KOPT-K1 (cell line): ENCODE measurements around the gene SKAP1.
"Not testable (repeated sequence)": the region's sequence is repeated elsewhere in the genome, so short reads cannot be mapped to it uniquely, and the experiment has no call there.

Experiments used
- H3K27ac ChIP-seq: fragments of 200-600 bp; sonication (generic); 2 replicates; pipeline ENCODE4 v1.5.1; 2016; ENCODE audit warnings: antibody characterized with exemption, mild to moderate bottlenecking, low read depth, low read length; ENCODE audit not compliant: poor library complexity, severe bottlenecking
- H3K36me3 ChIP-seq: fragments of 200-600 bp; sonication (generic); 2 replicates; pipeline ENCODE4 v1.5.1; 2017; ENCODE audit warnings: antibody characterized with exemption, mild to moderate bottlenecking, low read length, moderate library complexity; ENCODE audit not compliant: insufficient read depth
- H3K9me3 ChIP-seq: fragments of 200-600 bp; sonication (generic); 2 replicates; pipeline ENCODE4 v1.5.1; 2017; ENCODE audit warnings: antibody characterized with exemption, low read length, mild to moderate bottlenecking; ENCODE audit not compliant: insufficient read depth, poor library complexity, severe bottlenecking

SKAP1 gene

DNA sequence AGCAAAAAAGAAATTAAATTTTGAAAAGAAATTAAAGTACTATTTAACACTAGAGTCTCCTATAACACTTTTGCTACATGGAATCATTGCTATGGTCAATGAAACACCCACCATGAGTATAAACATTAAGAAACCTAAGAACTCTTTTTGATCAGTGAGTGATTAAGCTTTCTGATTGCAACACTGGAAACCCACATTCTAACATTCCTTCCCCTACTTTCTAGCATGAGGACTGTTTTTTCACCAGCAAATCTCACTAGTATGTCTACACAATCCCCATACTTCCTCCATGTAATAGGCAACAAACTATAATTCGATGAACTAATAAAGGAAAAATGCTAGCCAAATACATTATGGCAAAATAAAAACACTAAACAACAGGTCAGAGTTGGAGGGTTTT lies 54.7 kb downstream of the SKAP1 start:
- peaks cover 20% of the 10 kb centered on the region for H3K36me3 ChIP-seq
- no peak overlapping the region for H3K27ac ChIP-seq
- no peaks in the 10 kb centered on the region for H3K9me3 ChIP-seq

- no peaks in the 10 kb centered on the region for H3K9me3 ChIP-seq
- peaks cover 20% of the 10 kb centered on the region for H3K36me3 ChIP-seq
- no peak overlapping the region for H3K27ac ChIP-seq
These were observed 55.3 kb downstream of the SKAP1 start for GRCh38 chr17:48374650-48375230.

GRCh38 chr17:48373883-48374282 lies 56.1 kb downstream of the SKAP1 start:
- Histone ChIP-seq H3K27ac (no peak overlapping the region), H3K9me3 (no peaks in the 10 kb centered on the region), H3K36me3 (peaks cover 25% of the 10 kb centered on the region)

DNA sequence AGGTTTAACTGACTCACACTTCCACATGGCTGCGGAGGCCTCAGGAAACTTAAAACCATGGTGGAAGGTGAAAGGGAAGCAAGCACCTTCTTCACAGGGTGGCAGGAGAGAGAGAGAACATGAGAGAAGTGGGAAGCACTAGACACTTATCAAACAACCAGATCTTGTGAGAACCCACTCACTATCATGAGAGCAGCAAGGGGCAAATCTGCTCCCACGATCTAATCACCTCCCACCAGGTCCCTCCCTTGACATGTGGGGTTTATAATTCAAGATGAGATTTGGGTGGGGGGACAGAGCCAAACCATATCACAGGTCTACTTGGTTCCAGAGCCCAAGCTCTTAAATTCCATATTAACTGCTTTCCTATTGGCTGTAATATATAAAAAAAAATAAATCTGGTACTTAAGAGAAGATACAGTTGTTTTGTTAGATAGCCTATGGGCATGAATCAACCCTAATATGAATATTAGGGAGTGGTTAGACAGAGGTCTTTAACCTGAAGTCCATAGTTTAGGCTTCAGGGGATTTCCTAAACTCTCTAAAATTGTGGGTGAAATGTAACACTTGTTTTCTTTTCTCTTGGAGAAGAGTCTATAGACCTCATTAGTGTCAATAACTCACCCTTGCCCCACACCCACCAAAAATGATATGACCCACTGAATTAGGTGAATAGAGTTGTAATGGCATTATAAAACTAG lies 56.7 kb downstream of the SKAP1 start:
- H3K36me3 ChIP-seq, result peaks cover 25% of the 10 kb centered on the region
- no peaks in the 10 kb centered on the region for H3K9me3 ChIP-seq
- H3K27ac ChIP-seq, result no peak overlapping the region

- not testable (repeated sequence) for H3K9me3 ChIP-seq, H3K27ac ChIP-seq
- peaks cover 27% of the 10 kb centered on the region for H3K36me3 ChIP-seq
These were observed 61.0 kb downstream of the SKAP1 start for GRCh38 chr17:48368967-48369366.

GRCh38 chr17:48368352-48368908 lies 61.6 kb downstream of the SKAP1 start:
- Histone ChIP-seq H3K9me3 (no peaks in the 10 kb centered on the region), H3K36me3 (peaks cover 27% of the 10 kb centered on the region), H3K27ac (no peak overlapping the region)

DNA sequence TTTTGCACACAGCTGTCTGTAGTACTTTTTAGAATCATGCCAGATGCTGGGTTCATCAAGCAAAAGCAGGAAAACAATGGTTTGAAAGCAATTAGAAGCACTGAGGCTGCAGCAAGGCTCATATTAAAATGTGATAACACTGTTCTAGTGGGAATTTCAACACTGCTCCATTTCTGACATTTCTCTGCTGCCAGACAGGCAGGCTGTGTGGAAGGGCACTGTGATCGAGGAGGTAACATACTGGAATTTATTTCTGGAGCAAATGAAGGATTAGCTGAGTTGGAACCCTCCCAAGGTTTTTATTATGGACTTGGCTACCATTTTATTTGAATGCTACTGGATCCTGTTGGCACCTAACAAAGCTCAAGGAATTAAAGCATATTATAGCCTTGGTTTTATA lies 66.9 kb downstream of the SKAP1 start:
- Histone ChIP-seq H3K27ac (no peak overlapping the region), H3K9me3 (no peaks in the 10 kb centered on the region), H3K36me3 (peaks cover 23% of the 10 kb centered on the region)

- H3K27ac ChIP-seq, H3K9me3 ChIP-seq, H3K36me3 ChIP-seq: not testable (repeated sequence)
These were observed 69.0 kb downstream of the SKAP1 start for GRCh38 chr17:48360861-48361633.

DNA sequence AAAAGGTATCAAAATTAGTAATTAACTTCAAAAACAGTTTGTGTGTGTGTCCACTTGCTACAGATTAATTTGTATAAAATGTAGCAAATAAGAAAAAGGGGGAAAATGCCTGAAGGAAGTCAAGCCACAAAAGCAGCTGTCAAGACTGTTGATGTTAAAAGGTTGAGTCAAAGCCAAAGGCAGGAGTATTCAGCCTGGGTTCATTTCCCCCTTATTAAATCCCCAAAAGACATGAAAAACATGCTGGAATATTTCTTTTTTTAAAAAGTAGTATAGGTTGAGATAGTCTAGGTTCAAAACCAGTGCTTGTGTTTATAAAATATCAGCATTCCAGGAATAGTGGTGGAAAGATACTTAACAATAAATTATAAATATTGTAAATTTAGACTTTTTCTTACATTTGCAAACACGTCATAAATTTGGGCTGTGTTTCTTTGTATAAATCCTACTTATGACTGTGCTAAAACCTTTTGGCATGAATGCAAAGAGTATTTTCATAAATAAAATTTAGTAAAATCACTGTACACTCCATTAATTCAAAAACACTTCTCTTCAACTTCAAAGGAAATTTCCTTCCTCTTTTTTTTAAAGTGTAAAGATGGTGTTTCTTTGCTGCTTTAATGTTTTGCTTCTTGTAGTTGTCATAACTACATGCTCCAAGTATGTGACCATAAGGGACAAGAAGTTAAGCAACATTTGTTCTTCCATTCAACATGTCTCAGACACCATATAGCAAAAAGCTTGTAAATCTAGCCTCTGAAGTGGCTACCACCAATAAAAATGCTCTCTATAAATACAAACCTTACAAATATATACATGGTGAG lies 72.0 kb downstream of the SKAP1 start:
- no peak overlapping the region for H3K27ac ChIP-seq
- no peaks in the 10 kb centered on the region for H3K9me3 ChIP-seq
- no peaks in the 10 kb centered on the region for H3K36me3 ChIP-seq

DNA sequence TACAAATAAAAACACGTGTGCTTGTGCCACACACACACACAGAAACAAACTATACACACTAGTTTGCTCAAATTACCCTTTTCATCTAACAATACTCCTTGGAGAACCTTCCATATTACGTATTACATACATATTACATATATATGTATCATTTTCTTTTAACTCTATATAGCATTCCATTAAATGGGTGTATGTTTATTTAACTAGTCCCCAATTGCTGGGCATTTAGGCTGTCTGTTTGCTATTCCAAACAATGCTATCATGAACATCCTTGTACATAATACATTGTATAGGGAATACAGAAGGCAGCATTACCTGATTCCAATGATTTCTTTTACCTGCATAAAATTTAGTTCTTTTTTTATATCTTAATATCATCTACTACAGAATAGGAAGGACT lies 73.1 kb downstream of the SKAP1 start:
- no peaks in the 10 kb centered on the region for H3K36me3 ChIP-seq
- H3K27ac ChIP-seq, result no peak overlapping the region
- no peaks in the 10 kb centered on the region for H3K9me3 ChIP-seq

- H3K9me3 ChIP-seq, result no peaks in the 10 kb centered on the region
- H3K27ac ChIP-seq, result no peak overlapping the region
- H3K36me3 ChIP-seq, result peaks cover 4% of the 10 kb centered on the region; the same call in 1 of the 2 replicates
These were observed 77.4 kb downstream of the SKAP1 start for GRCh38 chr17:48352630-48353029.

GRCh38 chr17:48351911-48352332 lies 78.1 kb downstream of the SKAP1 start:
- H3K9me3 ChIP-seq, result no peaks in the 10 kb centered on the region
- H3K27ac ChIP-seq, result no peak overlapping the region
- H3K36me3 ChIP-seq, result peaks cover 4% of the 10 kb centered on the region; the same call in 1 of the 2 replicates

GRCh38 chr17:48348352-48348751 lies 81.7 kb downstream of the SKAP1 start:
- no peak overlapping the region for H3K27ac ChIP-seq

DNA sequence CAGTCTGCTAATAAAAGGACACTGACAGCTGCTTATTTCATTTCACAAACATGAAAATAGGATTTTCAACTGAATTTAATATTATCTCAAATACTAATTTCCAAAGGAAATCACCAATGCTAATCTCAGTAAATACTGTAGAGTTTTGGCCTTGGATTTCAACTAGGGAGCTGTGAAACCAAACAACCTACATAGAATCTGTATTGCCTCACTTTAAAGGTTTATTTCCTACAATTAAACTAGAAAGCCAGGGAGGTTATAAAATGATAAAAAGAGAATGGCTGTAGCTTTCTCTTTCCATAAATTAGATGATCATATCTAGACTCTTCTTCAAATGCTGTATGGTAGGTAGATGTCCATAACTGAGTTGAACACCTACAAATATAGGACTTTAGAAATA lies 82.8 kb downstream of the SKAP1 start:
- Histone ChIP-seq H3K36me3 (peaks cover 36% of the 10 kb centered on the region), H3K27ac (no peak overlapping the region), H3K9me3 (no peaks in the 10 kb centered on the region)

More at GRCh38 chr17:48348352-48348751, 81.7 kb downstream of the SKAP1 start:
- no peaks in the 10 kb centered on the region for H3K9me3 ChIP-seq
- H3K36me3 ChIP-seq, result peaks cover 32% of the 10 kb centered on the region
